AG04450 (cell line): Measurements from ENCODE around the gene HOXA10. TPM values are rescaled to one million over a fixed set of nuclear protein-coding genes. Genes with fewer than 3 reads are reported as not detected.

Source experiments
- CTCF ChIA-PET: fragments of 300-600, 350-600 bp; formaldehyde crosslinking; extraction: SDS; loops from one replicate; lab custom pipeline; 2022; ENCODE audit warnings: antibody characterized with exemption, inconsistent platforms; lab: Charles Lee
- POLR2A ChIA-PET: fragments of 350-600 bp; formaldehyde crosslinking; extraction: SDS; loops from one replicate; lab custom pipeline; 2021; ENCODE audit warnings: antibody characterized with exemption, inconsistent platforms; lab: Yijun Ruan, JAX
- DNase-seq: peaks from one replicate; pipeline ENCODE4 v3.0.0-alpha.2; 2011; ENCODE audit warnings: low read depth, low spot score
- H3K27ac ChIP-seq: one replicate; pipeline ENCODE4 v1.5.1; 2012; ENCODE audit warnings: low read depth, low read length, control low read depth
- H3K27me3 ChIP-seq: one replicate; pipeline ENCODE4 v1.6.0; 2012; ENCODE audit warnings: low read length; ENCODE audit not compliant: control insufficient read depth, insufficient read depth
- H3K4me3 ChIP-seq: 2 replicates; pipeline ENCODE4 v1.5.1; 2011; ENCODE audit warnings: mild to moderate bottlenecking, low read depth, low read length, control low read depth
- H3K9me3 ChIP-seq: 2 replicates; pipeline ENCODE4 v1.5.1; 2012; ENCODE audit warnings: low read length; ENCODE audit not compliant: control insufficient read depth, insufficient read depth
- polyA plus RNA-seq: library from polyadenylated mRNA; depleted of rRNA; stranded (reverse); fragments of >200 nt; gene quantifications from 2 replicates; pipeline ENCODE4 v1.2.3, GENCODE V29; 2011
- TF ChIP-seq, protein P1 (sequence below): IDR thresholded peaks from 2 replicates; pipeline ENCODE4 v1.5.1; 2011; ENCODE audit warnings: low read depth, low read length, control low read depth, inconsistent platforms

HOXA10 gene
- polyA plus RNA-seq, 1 experiment = 0.47 TPM

GRCh38 chr7:27161214-27161720 lies 12.9 kb downstream of the HOXA10 start:
- Histone ChIP-seq H3K9me3 (peaks cover 25% of the 10 kb centered on the region; the same call in 1 of the 2 replicates), H3K27ac (no peak overlapping the region), H3K27me3 (peaks cover 30% of the 10 kb centered on the region), H3K4me3 (peak overlapping the region; percentile 62)
- DNase-seq = no peak
- CTCF ChIA-PET = interaction anchor here (0.6 to 3.8 kb wide), 30 partner anchors 9 to 1307 kb away, joined by 3 to 171 read pairs (median 6); partner anchors contain the start of genes HOXA3, HOXA5 and SKAP2
- TF ChIP-seq, protein P1, sequence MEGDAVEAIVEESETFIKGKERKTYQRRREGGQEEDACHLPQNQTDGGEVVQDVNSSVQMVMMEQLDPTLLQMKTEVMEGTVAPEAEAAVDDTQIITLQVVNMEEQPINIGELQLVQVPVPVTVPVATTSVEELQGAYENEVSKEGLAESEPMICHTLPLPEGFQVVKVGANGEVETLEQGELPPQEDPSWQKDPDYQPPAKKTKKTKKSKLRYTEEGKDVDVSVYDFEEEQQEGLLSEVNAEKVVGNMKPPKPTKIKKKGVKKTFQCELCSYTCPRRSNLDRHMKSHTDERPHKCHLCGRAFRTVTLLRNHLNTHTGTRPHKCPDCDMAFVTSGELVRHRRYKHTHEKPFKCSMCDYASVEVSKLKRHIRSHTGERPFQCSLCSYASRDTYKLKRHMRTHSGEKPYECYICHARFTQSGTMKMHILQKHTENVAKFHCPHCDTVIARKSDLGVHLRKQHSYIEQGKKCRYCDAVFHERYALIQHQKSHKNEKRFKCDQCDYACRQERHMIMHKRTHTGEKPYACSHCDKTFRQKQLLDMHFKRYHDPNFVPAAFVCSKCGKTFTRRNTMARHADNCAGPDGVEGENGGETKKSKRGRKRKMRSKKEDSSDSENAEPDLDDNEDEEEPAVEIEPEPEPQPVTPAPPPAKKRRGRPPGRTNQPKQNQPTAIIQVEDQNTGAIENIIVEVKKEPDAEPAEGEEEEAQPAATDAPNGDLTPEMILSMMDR = no peak
- POLR2A ChIA-PET = interaction anchor here (0.5 to 1.3 kb wide), 5 partner anchors 64 to 961 kb away, joined by 3 to 5 read pairs (median 3); no protein-coding TSS in a partner anchor

GRCh38 chr7:27160546-27161213 lies 13.4 kb downstream of the HOXA10 start:
- peaks cover 26% of the 10 kb centered on the region for H3K27me3 ChIP-seq
- ChIA-PET CTCF (interaction anchor here (0.6 to 3.8 kb wide), 31 partner anchors 8 to 1306 kb away, joined by 3 to 171 read pairs (median 5); partner anchors contain the start of genes HOXA3, HOXA5 and SKAP2), POLR2A (interaction anchor here (0.5 to 1.3 kb wide), 5 partner anchors 63 to 961 kb away, joined by 3 to 5 read pairs (median 3); no protein-coding TSS in a partner anchor)
- DNase-seq = peak; percentile 64
- H3K27ac ChIP-seq = no peak overlapping the region
- peaks cover 21% of the 10 kb centered on the region; the same call in 1 of the 2 replicates for H3K9me3 ChIP-seq
- H3K4me3 ChIP-seq = peak overlapping the region; percentile 62
- TF ChIP-seq, protein P1 = peak; percentile 96

GRCh38 chr7:27160145-27160545 lies 14.0 kb downstream of the HOXA10 start:
- Histone ChIP-seq H3K4me3 (no peak overlapping the region), H3K9me3 (peaks cover 21% of the 10 kb centered on the region; the same call in 1 of the 2 replicates), H3K27ac (no peak overlapping the region), H3K27me3 (peaks cover 21% of the 10 kb centered on the region)
- TF ChIP-seq, protein P1 = no peak
- ChIA-PET CTCF (interaction anchor here (0.6 to 3.8 kb wide), 18 partner anchors 8 to 1267 kb away, joined by 3 to 171 read pairs (median 8); partner anchors contain the start of genes HOXA3 and HOXA5), POLR2A (interaction anchor here (1.1 kb wide), 1 partner anchor 960 kb away, joined by 3 read pairs; no protein-coding TSS in a partner anchor)
- no peak for DNase-seq

DNA sequence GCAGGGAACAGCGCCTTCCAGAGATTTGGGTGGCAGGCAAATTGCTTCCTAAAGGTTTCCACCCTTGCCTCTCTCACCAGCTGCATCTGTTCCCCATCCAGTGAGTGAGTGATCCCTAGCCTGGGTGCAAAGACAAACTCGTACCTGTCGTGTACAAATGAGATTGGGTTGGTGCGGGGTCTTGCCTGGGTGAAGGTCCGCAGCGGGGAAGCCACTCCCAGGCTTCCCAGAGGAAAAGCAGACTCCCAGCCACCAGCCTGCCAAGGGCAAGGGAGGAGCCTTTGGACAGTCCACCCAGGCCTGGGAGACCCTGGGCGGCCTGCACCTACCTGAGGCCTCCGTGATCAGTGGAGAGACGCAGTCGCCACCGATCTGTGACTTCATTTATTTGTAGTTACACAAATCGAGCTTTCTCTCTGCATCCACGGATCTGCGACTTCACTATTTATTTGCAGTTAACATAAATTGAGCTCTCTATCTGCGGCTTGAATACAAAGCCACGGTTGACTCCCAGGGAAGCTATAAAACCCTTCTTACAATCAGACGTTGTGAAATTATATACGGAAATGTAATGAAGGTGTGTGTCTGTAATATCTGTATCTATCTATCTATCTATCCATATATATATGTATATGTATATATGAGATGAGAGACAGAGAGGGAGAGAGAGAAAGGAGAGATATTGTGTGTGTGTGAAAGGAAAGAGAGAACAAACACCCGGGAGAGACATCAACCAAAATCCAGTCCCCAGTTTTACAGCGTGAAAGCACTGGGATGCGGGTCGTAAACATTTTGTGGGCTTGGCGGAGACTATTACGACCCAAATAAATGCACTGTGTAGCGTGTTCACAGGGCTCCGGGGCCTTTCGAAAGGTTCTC lies 14.6 kb downstream of the HOXA10 start:
- TF ChIP-seq, protein P1 = no peak
- no peak overlapping the region for H3K4me3 ChIP-seq
- ChIA-PET POLR2A (no interaction called here), CTCF (interaction anchor here (0.6 to 1.6 kb wide), 8 partner anchors 16 to 1276 kb away, joined by 3 to 24 read pairs (median 6); partner anchors contain the start of gene HOXA5)
- H3K27ac ChIP-seq = no peak overlapping the region
- H3K27me3 ChIP-seq = peaks cover 16% of the 10 kb centered on the region
- DNase-seq = no peak
- H3K9me3 ChIP-seq = peaks cover 17% of the 10 kb centered on the region; the same call in 1 of the 2 replicates
